IMR-90 (cell line): ENCODE measurements around the gene CTNNA1.

ENCODE experiments used
- BHLHE40 ChIP-seq: fragments of 150-350 bp; IDR thresholded peaks from 2 replicates; pipeline ENCODE4 v1.6.1; 2016; ENCODE audit warnings: mild to moderate bottlenecking, low read depth, low read length
- CEBPB ChIP-seq: IDR thresholded peaks from 2 replicates; pipeline ENCODE4 v1.6.1; 2012; ENCODE audit warnings: low read depth, low read length, improper control_type of control experiment
- MAZ ChIP-seq: IDR thresholded peaks from 2 replicates; pipeline ENCODE4 v1.6.1; 2012; ENCODE audit warnings: low read depth, mild to moderate bottlenecking, low read length, improper control_type of control experiment, moderate library complexity, borderline replicate concordance
- MXI1 ChIP-seq: IDR thresholded peaks from 2 replicates; pipeline ENCODE4 v1.6.1; 2012; ENCODE audit warnings: low read depth, mild to moderate bottlenecking, low read length, moderate library complexity, borderline replicate concordance
- NFE2L2 ChIP-seq: fragments of 150-350 bp; IDR thresholded peaks from 2 replicates; pipeline ENCODE4 v1.6.1; 2016; ENCODE audit warnings: low read depth, mild to moderate bottlenecking, low read length
- RAD21 ChIP-seq: IDR thresholded peaks from 2 replicates; pipeline ENCODE4 v1.6.1; 2012; ENCODE audit warnings: low read length, improper control_type of control experiment
- RFX5 ChIP-seq: IDR thresholded peaks from 2 replicates; pipeline ENCODE4 v1.8.0; 2012; ENCODE audit warnings: low read depth, mild to moderate bottlenecking, low read length, moderate library complexity
- USF2 ChIP-seq: fragments of 150-350 bp; IDR thresholded peaks from 2 replicates; pipeline ENCODE4 v1.6.1; 2017; ENCODE audit warnings: mild to moderate bottlenecking, antibody characterized with exemption, low read length, low read depth
- TF ChIP-seq, protein P1 (sequence below): conservative IDR thresholded peaks from 2 replicates; pipeline ENCODE4 v1.5.1; 2012; ENCODE audit warnings: mild to moderate bottlenecking, low read depth, low read length, improper control_type of control experiment

- TF ChIP-seq, protein P1, sequence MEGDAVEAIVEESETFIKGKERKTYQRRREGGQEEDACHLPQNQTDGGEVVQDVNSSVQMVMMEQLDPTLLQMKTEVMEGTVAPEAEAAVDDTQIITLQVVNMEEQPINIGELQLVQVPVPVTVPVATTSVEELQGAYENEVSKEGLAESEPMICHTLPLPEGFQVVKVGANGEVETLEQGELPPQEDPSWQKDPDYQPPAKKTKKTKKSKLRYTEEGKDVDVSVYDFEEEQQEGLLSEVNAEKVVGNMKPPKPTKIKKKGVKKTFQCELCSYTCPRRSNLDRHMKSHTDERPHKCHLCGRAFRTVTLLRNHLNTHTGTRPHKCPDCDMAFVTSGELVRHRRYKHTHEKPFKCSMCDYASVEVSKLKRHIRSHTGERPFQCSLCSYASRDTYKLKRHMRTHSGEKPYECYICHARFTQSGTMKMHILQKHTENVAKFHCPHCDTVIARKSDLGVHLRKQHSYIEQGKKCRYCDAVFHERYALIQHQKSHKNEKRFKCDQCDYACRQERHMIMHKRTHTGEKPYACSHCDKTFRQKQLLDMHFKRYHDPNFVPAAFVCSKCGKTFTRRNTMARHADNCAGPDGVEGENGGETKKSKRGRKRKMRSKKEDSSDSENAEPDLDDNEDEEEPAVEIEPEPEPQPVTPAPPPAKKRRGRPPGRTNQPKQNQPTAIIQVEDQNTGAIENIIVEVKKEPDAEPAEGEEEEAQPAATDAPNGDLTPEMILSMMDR = no peak
- TF ChIP-seq MAZ = no peak
- TF ChIP-seq RFX5 = no peak
- TF ChIP-seq NFE2L2 = no peak
- TF ChIP-seq BHLHE40 = no peak
- no peak for TF ChIP-seq CEBPB
- no peak for TF ChIP-seq USF2
- TF ChIP-seq RAD21 = no peak
- TF ChIP-seq MXI1 = no peak
Measured at GRCh38 chr5:138978581-138978980, 225.4 kb downstream of the CTNNA1 start.
